ENCODE measurements around the gene LRP1B.
"Not testable (repeated sequence)": the region's sequence is repeated elsewhere in the genome, so short reads cannot be mapped to it uniquely, and the experiment has no call there.

LRP1B gene

DNA sequence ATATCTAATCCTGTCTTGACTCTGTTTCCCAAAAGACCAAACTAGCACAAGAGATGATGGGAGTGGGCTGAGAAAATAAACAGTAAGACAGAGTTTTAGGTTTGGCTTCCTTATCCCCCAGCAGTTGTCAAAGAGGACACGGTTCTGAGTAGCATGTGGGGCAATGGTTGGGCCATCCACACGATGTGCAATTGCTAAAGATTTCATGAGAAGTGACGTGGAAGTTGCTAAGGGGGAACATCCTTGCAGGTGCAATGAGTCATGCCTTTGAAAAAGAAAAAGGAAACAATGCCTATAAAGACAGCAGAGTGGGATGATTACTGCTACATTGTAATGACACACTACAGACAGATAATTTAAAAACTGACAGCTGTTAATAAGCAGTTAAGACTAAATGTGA is 1395.8 kb downstream of the LRP1B start:
- DNase-seq = no peak

DNA sequence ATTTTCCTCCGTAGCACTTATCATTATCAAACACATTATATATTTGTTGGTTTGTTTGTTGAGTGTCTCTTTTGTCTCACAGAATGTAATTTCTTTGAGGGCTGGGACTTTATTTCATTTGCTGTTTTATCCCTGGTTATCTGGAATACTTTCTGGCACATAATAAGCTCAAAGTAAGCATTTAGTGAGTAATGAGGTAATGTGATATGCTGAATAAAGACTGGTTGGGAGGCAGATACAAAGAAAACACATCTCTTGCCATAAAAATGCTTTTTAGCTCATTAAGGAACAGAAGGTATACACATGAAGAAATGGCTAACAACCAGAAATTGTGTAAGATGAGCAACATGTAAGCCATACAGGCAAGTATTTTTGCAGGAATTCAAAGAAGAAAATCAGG is 1411.8 kb downstream of the LRP1B start:
- no peak for DNase-seq

DNA sequence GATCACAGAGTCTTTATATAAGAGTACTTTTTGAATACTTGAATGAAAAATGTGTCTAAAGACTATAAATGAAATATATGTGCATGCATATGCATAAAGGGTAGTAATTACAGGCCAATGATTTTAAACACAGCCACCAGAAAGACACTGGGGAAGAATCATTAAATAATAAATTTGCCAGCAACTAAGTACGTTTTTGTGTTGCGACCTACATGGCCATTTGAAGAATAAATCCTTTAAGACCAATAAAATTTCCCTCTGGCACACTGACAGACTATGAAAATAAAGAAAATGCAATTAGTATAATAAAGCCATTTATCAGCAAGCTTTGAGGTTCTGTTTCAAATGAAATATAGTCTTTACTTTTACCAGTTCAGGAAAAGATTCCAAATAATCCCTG is 1413.3 kb downstream of the LRP1B start:
- DNase-seq = no peak

- no peak for DNase-seq
These were observed 1416.2 kb downstream of the LRP1B start for GRCh38 chr2:140714586-140714985.

GRCh38 chr2:140711867-140712266 is 1418.9 kb downstream of the LRP1B start:
- no peak for DNase-seq

GRCh38 chr2:140701726-140702125 is 1429.1 kb downstream of the LRP1B start:
- no peak for DNase-seq

DNA sequence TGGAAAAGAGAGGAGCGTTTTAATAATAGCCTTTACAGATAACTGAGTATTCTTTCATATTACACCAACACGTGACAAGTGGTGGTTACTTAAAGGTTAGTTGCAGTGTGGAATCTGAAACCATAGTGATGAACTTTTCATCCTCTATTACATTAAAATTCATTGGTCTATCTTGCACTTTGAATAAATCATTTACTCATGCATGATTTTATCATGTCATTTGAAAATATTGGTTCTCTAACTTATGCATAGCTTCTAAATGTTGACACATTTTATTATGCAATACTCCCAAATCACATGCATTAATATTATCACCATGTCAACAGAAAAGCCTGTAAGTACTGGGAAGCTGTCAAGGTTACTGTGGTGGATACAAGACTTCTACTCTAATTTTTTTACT is 1432.2 kb downstream of the LRP1B start:
- no peak for DNase-seq

DNA sequence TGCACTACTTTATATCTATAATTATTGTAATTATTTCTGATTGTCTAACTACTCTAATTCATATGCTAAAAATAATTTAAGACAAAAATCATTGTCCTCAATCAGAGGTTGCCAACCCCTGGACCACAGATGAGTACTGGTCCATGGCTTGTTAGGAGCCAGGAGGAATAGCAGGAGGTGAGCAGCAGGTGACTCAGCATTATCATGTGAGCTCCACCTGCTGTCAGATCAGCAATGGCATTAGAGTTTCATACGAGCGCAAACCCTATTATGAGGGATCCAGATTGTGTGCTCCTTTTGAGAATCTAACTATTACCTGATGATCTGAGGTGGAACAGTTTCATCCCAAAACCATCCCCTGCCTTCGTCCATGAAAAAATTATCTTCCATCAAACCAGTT is 1434.4 kb downstream of the LRP1B start:
- no peak for DNase-seq

DNA sequence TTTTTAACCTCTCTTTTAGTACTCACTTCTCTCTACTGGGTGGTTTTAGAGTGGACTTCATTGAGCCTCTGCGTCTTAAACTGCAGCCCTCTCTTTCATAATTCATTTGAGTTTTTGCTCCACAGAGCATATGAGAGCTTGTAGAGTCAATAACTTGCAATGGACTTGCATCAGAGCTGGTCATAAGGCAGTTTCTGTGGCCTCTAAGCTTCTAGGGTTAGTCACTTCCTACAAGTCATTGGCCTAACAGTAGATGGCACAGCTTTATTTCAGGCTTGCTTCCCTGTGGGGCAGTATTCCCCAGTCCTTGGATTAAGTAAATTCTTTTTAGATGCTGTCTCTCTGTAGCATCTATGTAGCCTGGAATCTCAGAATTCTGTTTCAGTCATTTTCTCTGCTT is 1435.7 kb downstream of the LRP1B start:
- no peak for DNase-seq

GRCh38 chr2:140687825-140688224 is 1443.0 kb downstream of the LRP1B start:
- DNase-seq = no peak

DNA sequence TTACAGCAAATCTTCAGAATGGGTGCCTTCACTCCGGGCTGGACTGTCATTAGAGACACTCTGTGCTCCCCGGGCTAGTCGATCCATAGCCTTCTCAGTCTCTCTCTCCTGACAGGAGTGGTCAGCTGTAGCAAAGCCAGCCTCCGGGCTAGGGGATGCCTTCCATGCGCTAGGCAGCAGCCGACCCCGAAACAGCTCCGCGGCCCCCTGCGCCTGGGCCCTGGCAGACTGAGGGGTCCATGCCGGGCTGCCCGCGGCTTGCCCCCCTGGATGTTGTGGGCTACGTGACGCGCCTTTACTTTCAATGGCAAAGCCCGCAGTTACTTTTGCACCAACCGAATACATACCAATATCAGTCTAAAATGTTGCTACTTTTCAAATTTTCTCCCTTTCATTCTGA is 1447.2 kb downstream of the LRP1B start:
- no peak for DNase-seq

DNA sequence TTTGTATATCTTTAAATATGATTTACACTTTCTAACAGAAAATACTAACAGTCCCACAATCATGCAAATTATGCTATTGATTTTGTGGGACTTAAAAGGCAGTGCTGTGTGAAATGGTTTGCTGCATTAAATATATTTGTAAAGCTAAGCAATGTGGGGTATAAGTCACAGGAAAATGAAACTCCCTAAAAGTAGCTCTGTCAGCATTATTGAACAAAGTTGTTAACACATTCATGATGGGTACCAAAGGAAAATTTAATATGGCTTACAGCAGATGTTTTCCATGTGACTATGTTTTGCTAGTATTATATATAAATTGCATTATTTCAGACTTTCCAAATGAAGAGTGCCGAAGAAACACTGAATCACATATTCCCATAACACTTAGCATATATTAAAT is 1450.0 kb downstream of the LRP1B start:
- no peak for DNase-seq

- no peak for DNase-seq
These were observed 1451.1 kb downstream of the LRP1B start for GRCh38 chr2:140679752-140680151.

- DNase-seq = no peak
These were observed 1460.9 kb downstream of the LRP1B start for GRCh38 chr2:140669911-140670310.

GRCh38 chr2:140667203-140667602 is 1463.6 kb downstream of the LRP1B start:
- no peak for DNase-seq

GRCh38 chr2:140662504-140662903 is 1468.3 kb downstream of the LRP1B start:
- no peak for DNase-seq

- DNase-seq = no peak
These were observed 1471.8 kb downstream of the LRP1B start for GRCh38 chr2:140658760-140659692.

GRCh38 chr2:140657657-140658056 is 1473.2 kb downstream of the LRP1B start:
- no peak for DNase-seq

DNA sequence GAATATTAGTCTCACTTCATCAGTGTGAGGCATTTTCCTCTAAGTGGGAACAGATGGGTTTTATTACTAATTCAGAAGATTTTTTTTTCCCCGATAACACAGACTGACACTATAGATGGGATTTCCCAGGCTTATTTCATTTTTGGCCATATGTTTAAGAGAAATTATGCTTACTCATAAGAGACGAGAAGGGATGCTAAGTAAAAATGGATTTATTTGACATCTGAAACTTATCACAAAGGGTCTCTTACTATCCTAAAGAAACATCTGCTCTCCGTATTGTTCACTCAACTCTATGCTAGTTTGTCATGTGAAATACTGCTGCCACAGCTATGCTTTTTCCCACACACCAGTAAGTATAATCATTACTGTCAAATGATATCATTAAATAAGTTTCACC is 1476.3 kb downstream of the LRP1B start:
- no peak for DNase-seq

DNA sequence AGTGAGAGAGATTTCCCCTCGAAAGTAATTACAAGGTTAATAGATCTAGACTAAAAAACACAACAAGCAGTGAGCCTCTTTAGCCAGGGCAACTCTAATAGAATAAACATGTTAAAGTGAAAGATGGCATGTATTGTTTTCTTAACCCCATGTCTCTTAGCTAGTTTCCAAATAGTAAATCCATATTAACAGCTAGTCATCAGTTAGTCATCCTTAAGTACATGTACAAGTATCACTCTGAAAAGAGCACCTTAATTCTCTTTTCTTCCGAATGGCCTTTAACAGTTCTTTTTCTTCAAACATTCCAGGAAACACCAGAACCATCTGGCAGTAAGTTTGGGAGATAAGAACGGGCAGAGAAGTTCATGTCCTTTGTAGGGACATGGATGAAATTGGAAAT is 1480.0 kb downstream of the LRP1B start:
- no peak for DNase-seq

- DNase-seq = not testable (repeated sequence)
These were observed 1480.7 kb downstream of the LRP1B start for GRCh38 chr2:140650134-140650533.

GRCh38 chr2:140648393-140648792 is 1482.4 kb downstream of the LRP1B start:
- DNase-seq = no peak

DNA sequence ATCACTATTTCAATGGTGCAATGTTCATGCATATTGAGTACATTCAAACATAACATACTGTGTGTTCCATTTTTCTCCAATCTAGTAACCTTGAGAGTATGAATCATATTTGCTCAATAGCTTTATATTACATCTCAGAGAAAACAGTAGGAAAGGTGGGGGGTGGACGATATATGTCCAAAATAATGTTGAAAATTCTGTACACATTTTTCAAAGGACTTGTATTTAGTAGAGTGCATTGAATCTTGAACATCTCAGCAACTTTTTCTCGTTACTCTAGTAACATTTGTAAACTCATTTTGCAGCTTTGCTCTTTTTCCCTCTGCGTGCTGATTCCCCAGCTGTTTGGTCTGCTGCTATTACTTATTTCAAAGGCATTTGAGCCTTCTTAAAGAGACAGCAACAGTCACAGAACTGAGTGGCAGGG is 1487.0 kb downstream of the LRP1B start:
- DNase-seq = no peak

- no peak for DNase-seq
These were observed 1489.7 kb downstream of the LRP1B start for GRCh38 chr2:140641163-140641562.

DNA sequence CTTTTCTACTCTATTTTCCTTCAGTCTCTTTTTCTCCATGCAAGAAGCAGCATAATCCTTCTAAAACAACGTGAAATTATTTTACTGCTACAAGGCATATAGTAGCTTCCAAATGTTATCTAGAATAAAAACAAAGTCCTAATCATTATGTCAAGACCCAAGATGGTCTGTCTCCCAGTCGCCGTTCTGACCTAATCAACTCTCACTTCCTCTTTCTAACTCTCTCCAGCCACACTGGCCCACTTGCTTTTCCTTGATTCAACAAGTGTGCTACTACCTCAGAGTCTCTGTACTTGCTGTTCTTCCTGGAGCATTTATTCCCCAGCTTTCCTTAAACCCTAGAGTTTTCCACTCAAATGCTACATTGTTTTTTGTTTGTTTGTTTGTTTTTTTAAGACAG is 1491.2 kb downstream of the LRP1B start:
- no peak for DNase-seq

Measured in GDM1 (cell line).